CD4-positive, alpha-beta T cell treated with Interleukin-17A for 1 hour (primary cell): Measurements from ENCODE around the gene MAML2.
A peak's percentile ranks its signal among the peaks of the same experiment; 100 is the strongest.

ENCODE experiments used
- DNase-seq: peaks from one replicate; pipeline ENCODE4 v3.0.0-alpha.2; 2020

MAML2 gene

DNA sequence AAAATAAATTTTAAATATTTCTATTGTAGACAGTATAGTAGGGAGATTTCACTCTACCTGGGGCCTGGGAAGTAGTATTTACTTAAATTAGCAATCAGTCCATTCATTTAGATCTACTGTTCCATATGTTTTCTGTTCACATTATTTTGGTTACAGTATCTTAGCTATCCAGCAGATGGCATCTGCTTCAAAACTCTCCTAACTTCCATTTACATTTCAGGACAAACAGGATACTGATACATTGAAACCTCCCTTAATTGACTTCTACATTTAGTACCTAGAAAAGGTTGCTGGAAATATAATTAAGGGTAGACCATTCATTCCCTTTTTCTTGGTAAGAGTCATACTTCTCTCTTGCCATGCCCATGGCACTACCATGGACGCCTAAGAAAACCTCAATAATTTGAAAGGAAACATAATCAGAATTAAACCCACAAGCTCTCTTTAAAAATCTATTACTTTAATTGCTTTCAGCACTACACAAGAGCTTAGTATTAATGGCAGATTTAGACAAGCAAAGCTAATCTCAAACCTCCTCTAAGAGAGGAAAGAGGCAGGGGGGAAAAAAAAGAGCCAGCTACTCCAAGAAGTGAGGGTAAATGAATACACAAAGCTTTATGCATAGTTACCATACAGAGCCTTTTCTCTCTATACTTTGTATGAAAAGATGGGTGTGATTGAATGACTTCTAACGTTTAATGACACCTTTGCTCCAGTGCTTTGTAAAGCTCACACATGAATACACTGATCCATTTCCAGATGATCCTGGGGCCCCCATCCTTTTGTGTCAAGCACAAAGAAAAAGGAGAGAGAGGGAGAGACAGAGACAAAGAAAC lies 287.9 kb downstream of the MAML2 start:
- DNase-seq = peak; percentile 53

DNA sequence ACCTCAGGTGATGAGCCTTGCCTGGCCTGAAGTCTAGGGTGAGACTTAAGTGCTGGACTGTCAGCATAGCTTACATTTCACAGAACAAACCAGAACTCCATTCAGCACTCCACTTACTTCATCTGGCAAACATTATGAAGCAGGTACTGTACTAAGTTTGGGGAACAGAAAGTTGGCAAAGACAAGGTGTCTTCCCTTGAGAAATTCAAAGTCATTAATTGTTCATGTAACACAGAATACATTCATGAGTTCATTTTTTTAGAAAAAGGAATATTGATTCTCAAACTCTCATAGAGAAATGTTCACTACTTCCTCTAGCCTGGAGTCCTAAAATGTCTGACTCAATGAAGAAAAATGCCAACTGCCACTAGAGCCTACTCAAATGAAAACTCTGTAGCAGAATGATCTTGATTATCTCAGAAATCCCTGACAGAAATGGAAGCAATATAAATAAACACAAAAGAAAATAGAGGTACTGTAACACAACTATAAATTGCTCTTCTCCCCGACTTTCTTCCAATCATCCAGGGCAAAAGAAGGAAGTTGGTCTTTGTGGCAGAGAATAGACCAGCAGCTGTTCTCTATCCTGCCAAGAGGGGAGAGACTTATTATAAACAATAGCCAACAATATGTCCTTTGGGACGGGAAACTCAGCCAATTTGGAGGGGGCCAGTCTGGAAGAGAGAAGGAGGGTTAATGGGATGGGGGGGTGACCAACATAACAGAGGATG lies 289.9 kb downstream of the MAML2 start:
- no peak for DNase-seq

DNA sequence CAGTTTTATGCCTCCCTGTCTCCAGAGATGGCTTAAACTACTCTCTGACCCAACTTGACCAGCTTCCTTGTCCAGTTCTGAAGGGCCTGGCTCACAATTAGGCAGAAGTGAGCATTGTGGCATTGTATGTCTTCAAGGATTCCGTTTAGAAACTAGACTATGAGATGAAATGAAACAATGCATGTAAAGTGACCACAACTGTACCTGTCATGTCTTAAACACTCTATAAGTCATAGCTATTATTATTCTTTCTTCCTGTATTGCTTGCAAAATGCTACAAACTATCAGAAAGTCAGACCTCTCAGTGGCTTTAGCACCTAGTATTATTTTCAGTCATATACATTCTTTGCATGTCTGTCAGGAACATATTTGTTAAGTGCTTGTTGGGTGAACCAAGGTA lies 291.2 kb downstream of the MAML2 start:
- no peak for DNase-seq

DNA sequence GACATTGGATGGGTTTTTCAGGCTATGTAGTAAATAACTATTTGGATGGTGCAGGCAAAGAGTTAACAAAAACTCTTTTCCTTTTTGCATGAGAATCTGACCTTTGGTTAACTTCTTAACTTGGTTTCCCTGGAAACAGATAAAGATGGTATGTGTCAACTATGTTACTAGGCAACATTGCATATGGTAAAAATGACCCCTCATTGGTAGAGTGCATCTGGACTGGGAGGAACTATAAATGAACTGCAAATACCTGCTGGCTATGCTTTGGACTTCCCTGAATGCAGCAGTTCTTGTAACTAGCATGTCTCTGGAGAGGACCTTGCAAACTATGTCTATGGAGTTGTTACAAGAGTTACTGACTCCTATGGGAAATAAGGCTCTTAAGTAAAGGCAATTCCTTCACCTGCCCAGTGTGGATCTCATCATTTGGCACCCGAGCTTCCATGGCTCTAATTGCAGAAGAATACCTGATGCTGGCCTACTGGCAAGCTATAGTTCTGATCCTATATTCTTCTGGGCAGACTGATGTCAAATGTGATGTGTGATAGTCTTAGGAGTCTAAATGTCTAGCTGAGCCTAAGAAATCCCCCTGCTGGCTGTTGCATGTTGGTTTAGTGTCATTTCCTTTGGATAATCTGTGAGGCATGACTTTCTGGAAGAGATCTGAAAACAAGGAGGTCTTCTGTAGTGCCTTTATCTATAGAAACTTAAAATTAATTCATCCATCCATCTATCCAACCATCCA lies 292.4 kb downstream of the MAML2 start:
- no peak for DNase-seq

DNA sequence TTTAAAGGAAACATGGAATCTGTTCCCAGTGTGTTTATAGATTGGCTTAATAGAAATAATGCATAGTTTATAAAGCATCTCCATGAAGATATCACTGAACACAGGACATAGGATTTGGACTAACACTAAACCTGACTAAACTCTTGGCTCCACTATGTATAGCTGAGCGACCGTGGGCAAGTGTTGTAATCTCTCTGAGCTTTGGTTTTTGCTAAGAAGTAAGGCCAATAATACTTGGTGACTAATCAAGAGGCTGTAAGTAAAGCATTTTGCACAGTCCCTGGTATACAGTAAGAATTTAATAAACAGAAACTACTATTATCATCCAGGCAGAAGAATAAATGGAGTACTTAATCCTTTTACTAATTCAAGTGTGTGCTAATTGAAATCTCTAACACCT lies 293.6 kb downstream of the MAML2 start:
- no peak for DNase-seq

DNA sequence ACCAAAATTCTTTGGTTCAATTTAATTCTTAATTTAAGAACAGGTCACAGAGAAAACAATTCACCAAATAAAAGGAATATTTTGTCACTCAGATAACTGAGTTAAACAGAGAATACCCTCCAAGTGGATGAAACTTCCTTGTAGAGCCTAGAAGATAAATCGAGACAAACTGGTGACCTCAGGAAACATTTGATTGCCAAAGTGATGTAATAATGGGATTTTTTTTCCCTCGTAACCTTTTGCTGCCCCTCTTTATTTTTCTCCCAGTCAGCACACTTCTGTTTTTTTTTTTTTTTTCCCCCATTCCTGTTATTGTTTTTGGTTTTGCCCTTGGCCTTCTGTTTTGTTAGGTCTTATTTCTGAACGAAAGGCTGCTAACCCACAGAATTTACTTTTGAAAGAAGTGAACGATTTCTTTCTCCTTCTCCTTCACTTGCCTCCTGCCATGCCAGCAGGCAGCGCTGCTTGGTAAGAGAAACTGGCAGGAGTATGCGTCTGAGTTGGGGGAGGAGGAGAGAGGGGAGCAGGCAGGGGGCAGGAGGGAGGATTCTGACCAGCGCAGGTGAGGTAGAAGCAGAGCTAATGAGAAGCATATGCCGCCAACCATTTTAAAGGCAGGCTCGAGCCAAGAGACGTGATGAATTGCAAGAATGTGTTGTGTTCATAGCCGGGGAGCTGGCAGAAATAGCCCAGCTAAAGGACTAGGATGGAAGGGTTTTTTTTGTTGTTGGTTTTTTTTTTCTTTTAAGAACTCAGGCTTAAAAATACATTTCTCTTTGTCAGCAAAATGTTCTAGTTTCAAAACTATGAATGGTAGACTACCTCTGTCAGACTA lies 297.2 kb downstream of the MAML2 start:
- DNase-seq = no peak

DNA sequence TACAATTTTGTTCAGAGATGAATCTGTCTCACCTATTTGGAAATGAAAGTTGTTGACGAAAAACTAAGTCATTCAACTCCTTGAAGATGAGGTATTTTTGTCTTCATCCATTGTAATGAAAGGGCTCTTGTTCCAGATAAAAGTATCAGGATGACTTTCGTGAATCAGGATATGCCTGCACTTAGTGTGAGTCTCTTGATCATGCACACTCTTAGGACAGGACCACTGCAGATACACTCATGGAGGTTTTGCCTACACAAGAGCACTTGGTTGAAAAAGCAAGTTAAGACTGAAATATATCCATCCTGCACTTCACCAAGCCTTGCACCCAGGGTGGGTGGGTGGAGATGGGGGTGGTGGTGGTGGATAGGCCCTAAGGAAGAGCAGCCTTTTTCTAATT lies 298.2 kb downstream of the MAML2 start:
- DNase-seq = no peak

DNA sequence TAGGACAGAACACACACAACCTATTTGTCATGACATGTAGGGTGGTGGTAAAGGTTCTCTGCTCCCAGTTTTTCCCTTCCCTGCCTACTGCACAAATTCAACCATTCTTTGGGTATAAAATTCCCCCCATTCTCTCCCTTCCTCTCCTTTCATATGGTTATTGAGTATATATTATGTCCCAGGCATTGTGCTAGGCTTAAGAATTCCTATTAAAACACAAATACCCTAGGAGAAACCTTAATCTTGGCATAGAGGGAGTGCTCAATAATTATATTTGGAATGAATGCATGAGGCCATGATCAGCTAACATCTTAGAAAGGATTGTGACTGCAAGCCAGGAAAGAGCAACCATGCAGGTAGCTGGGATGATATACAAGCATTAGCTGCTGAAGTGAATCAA lies 298.7 kb downstream of the MAML2 start:
- no peak for DNase-seq

DNA sequence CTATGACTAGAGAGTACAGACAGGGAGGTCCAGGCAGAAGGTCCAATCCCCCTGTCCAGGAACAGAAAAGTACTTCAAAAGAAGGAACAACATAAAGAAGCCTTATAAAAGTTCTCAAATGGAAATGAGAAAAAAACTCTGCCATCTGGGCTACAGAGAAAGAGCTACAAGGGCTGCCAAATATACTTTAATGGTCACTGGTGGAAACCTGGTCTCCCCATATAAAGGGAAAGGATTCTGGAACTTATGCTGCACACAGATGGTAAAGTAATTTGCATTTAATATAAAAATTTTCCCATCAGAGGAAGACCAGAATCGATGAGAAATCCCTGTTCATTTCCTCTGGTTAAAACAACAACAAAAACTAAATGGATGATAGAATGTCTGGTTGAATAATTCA lies 299.7 kb downstream of the MAML2 start:
- DNase-seq = no peak

DNA sequence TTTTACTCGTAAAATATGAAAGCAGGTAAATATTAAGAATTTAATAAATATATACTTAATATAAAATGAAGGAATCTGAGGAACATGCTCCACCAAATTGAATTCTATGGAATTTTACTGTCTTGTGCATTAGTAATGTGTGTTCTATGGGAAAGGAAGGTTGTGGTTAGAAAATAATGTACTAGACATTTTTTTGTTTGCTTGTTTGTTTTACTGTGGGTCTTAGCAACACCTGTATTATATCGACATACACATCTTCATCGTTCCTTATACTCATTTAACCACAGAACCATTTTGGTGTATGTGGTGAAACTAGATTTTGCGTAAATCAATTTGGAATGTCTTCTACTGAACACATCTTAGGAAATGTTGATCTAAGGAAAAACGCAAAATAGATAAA lies 304.9 kb downstream of the MAML2 start:
- no peak for DNase-seq

DNA sequence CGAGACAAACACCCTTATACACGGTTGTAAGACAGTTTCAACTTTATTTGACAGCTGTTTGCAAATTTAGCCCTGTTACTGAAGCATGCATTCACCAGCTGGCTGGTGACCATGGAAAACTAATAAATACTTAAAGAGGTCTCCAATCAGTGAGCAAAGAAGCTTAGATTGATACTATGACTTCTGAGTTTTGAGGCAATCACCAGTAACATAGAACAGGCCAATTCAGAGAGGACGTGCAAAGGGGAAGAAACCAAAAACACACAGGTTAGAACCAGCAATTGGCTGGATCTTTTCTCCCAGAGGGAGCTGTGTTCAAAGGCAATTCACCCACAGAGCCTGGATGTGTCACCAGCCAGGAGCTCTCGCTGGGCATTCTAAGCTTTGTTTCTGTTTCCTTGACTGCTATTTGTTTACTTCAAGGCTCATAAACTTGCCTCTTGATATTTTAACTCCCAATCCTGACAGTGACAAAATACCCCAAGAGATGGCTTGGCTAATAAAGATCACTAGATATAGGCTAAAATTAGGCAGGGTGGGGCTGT lies 305.5 kb downstream of the MAML2 start:
- no peak for DNase-seq

DNA sequence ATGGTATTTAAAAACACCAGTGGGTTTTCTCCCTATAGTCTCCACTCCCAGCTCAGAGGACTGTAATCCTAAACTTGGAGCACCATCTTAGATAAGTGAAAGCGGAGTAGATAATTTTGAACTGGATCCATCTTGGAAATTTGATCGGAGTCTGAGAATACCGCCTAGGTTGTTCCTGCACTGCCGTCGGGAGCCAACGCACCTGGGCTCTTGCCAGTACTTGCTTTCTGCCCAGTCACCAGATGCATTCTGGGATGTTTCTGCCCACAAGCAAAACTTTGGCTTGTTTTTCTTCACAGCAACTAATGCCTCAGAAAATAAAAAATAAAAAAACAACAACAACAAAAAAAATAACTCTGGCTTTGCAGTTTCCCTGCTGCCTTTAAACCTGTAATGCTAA lies 306.1 kb downstream of the MAML2 start:
- DNase-seq = no peak

DNA sequence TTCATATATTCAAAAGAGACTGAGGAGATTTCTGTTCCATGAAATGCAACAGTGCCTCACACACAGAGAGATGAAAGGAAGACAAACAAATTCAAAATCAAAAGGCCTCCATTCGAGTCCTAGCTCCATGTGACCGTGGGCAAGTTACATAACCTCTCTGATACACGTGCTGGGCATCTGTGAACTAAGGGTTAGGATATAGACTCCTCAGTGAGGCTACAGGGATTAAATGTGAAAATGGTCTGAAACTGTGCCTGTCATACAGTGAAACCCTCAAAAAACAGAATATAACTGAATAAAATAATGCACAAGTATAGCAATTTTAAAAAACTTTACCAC lies 307.3 kb downstream of the MAML2 start:
- no peak for DNase-seq

DNA sequence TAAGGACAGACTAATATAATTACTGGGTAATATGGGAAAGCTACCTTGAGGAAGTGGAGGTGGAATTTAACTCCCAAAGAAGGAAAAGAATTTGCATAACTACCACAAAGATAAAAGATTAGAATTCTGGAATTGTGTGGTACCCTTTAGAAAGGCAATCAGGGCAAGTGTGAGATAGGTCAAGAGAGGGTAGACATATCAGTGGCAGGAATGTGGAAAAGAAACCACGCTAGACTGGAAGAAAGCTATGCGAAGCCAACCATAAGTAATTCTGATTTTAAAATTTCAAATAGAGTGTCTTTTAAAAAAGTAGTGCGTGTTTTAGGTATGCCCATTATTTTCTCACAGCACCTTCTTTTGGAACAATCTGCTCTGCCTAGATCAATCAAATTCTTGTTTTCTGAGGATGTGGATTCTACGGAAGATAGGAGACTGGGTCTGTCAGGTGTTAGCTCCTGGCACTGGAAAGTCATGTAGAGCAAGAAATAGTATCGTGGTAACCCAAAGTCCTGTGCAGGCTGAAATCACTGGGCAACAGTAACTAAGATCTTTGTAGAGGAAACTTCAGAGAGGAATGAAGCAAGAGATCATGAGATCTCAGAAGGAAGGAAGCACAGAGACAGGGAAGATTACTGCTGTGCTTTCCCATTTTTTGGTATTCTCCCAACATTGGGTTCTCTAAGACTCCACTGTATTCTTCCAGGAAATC lies 307.8 kb downstream of the MAML2 start:
- no peak for DNase-seq

DNA sequence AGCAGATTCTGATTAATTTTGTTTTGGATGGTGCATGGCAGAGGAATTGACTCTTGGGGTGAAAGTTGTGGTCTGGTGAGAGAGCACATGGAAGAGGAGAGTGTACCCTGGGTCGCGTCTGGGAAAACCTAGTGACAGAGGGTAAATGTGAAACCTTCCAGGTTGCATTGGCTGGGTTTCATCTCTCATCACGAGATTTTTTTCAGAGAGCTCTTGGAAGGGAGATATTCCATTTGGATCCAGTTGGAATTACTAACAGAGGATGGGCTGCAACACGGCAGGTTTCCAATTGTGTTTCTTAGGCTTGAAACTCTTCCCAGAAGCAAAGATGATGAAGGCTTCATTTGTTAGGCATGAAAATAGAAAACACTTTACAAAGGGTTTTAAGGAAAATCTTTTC lies 309.4 kb downstream of the MAML2 start:
- no peak for DNase-seq

DNA sequence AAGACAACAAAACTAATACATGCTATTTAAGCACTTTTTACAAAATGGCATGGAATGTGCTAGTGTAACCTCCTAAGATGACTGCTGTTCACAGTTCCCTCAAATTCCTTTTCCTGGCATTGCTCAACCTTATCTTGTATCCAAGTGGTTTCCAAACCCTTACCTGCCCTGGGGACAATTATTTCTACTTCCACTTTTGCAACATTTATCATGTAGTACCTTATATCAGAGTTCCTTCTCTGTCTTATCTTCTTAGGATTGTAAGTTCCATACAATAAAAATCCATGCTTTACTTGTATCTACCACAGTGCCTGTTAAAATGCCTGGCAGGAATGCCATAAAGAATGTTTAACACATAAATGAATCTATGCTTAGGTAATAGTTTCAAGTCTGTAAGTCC lies 309.9 kb downstream of the MAML2 start:
- no peak for DNase-seq

DNA sequence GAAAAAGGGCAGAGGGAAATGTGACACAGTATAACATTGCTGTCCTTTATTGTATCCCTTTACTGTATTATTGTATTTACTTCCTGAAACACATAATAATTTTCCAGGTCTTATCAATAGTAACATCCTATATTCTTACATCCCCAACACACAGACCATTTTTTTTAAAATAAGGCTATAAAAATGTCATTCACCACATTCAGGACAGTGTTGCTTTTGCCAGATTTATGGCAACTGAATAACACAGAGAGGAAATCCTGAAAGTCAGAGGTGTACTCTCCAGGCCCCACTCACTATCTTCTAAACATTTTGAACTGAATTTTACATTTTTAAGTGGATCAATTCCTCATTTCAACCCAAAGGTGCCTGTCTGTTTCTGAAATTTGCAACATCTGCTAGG lies 314.2 kb downstream of the MAML2 start:
- no peak for DNase-seq

DNA sequence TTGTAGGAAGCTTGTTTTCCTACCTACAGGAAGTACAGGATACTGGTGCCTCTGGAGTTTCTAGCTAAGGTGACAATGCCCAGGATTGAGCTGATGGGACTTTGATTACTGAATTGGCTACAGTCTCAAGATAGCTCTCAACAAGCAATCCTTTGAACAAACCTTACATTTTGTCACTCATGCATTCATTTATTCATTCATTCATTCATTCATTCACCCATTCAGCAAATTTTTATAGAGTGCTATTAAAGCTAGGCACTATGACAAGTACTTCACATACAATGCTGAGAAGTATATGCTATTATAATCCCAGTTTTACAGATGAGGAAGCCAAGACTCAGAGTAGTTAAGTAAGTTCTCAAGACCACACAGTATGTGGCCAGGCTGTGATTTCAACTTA lies 316.0 kb downstream of the MAML2 start:
- DNase-seq = no peak

DNA sequence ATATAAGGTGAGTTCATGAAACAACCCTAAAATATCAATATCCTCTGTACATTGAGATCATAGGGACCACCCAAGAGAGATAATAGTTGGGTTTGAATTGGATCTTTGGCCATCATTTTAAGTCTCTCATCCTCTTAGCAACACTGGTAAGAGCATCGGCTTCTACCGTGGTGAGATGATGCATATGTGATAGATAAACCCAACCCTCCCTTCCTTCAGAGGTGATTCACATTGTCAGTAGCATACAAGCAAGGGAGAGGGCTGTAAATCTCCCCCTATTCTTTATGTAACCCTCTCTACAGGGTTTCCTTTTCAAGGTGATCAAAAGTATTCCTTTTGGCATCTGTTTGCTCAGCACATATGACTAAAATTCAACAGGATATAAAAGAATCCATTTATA lies 316.7 kb downstream of the MAML2 start:
- no peak for DNase-seq

DNA sequence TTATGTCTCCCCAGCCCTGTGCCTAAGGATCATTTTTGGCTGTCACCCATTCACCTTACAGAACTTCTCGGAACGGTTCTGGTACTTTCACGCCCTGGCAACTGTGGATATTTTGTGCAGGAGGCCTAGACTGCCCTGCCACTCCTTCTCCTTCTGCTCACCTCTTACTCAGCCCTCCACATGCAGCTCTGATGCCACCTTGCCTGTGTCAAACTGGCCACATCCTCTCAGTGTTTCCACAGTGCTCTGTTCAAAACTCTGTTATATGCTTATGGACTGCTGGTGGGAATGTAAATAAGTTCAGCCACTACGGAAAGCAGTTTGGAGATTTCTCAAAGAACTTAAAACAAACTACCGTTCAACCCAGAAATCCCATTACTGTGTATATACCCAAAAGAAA lies 318.3 kb downstream of the MAML2 start:
- DNase-seq = no peak

DNA sequence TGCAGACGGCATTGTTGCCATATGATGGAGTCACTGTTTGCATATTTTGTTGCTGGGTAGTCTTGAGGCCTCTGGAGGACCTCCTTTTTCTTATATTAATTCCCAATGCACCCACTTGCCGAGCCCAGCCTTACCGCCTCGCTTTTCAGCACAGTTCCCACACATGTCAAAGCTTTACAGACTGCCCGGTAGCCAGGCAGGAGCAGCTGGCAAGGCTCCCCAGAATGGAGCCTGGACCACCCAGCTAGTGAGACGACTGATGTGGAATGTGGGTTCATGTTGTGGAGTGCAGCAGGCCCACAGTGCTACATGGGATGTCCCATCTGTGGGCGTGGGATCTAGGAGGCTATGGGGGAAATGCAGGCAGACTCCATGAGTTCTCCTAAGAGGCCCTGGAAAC lies 319.7 kb downstream of the MAML2 start:
- DNase-seq = no peak
